GM18861 (cell line): ENCODE data around the gene CAMKK1.
A peak's percentile ranks its signal among the peaks of the same experiment; 100 is the strongest.

Source experiments
- ATAC-seq: cut with Tn5 transposase; IDR thresholded peaks from one replicate; pipeline ENCODE4 v1.9.1; 2021; ENCODE audit not compliant: unreplicated experiment

CAMKK1 gene

DNA sequence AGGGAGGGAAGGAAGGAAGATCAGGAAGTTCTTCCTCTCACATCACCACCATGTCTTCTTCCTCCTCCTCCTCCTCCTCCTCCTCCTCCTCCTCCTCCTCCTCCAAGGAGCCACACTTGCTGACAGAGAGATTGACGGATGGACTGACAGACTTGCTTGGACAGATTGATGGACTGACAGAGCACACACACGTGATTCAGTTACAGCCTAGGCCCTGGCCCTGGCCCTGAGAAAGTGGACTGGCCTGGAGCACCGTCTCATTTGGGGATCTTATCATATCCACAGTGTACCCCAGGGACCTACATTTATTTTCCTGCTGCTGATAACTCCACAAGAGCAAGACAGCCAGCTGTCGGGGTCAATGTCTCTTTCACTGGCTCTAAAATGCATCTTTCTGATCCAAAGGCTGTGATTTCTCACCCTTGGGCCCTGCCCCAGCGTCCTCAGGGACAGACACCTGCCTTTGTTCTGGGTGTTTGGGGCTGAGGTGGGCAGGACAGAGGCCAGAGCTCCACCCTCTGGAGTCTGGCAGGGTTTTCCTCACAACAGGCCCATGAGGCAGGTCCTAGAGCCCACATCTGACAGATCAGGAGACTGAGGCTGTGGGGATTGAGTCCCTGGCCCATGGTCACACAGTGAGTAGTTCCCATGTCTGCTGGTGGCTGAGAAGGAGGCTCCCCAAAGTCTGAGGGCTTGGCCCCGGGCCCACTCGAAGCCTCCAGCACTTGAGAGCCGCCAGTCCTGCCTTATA, 25.7 kb upstream of the CAMKK1 start:
- ATAC-seq, result no peak

- ATAC-seq, result no peak
Observed at GRCh38 chr17:3917391-3917931, 24.6 kb upstream of the CAMKK1 start.

GRCh38 chr17:3916825-3917224, 24.0 kb upstream of the CAMKK1 start:
- ATAC-seq, result no peak

GRCh38 chr17:3915995-3916696, 23.3 kb upstream of the CAMKK1 start, which contains the start of gene P2RX1:
Gene P2RX1 (minus strand): TSS chr17:3916465. CDS start chr17:3916225, 240 bp downstream.
- ATAC-seq, result no peak

GRCh38 chr17:3915581-3915994, 22.7 kb upstream of the CAMKK1 start:
- no peak for ATAC-seq

DNA sequence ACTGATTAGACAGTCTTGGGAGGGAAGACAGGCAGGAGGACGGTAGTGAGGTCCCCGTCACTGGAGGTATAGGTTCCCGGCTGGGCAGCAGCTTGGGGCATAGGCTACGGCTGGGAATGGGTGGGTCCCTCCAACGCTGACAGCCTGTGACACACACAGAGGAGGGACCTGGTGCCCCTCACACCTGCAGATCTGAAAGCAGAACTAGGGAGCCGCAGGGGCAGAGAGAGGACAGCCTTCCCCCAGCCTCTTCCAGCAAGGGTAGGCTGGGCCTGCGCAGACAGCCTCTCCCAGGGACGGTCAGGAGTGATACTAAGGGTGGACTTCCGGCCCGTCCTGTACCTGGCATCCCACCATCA, 21.4 kb upstream of the CAMKK1 start:
- peak; percentile 33 for ATAC-seq

DNA sequence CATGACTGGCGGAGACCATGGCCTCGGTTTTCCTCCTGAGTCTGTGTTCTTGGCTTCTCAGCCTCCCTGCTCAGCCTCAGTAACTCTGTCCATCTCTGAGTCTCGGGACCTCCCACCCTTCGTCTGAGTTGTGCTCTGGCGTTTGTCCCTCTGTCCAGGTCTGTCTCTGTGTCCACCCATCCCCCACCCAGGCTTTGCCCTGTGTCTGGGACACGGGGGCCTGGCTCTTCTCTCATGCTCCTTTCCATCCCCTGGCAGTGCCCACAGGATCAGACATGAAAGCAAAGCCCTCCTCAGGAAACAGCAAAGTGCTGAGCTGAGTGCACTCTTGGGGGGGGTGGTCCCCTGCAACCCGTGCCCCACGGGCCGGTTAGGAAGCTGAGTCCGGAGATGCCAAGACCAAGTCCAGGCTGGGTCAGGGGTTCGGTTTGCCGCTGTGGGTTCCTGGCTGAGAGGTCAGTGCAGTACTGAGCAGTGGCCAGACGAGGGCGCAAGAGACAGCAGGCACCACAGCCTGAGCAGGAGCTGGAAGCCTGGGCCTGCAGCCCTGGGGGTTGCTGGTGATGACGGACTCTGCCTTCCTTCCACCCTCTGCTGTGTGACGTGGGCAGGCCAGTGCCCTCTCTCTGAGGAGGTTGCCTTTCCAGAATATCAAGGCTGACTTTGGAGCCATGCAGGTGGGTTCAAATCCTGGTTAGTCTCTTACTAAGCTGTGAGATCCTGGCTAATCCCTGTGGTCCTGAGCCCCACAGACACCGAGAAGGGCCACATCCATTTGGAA, 20.9 kb upstream of the CAMKK1 start:
- peak; percentile 31 for ATAC-seq

GRCh38 chr17:3912827-3913226, 20.0 kb upstream of the CAMKK1 start:
- ATAC-seq, result no peak

DNA sequence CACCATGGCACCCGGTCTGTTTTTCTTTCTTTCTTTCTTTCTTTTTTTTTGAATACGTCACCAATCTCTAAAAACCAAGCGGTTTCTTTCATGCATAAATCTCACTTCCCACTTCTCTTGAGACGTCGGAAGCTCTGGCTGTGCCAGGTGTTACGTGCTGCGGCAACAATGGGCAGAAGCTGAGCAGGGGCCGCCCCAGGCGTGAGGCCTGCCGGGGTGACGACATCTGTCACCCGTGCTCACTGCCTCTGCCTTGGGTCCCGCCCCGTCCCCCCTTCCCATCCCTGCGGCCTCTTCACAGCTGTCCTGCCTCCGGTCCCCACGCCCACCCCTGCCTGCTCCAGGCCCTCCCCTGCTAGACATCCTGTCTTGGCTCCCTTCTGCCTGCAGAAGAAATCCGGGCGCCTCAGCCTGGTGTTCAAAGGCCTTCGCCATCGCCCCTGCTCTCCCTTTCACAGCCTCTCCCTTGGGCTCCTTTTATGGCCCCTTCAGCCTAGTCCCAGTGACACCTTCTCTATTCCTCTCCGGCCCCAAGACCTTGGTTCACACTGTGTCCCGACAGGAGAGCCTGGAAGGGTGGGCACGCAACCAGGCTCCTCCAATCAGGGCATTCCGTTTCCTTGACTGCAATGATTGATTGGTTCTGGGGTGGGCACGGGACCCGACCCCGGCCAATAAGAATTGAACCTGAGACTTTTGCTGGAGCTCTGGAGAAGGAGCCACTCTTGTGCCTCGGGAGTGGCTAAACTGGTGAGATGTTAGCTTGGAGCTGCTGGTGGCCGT, 18.6 kb upstream of the CAMKK1 start:
- ATAC-seq, result peak; percentile 62

DNA sequence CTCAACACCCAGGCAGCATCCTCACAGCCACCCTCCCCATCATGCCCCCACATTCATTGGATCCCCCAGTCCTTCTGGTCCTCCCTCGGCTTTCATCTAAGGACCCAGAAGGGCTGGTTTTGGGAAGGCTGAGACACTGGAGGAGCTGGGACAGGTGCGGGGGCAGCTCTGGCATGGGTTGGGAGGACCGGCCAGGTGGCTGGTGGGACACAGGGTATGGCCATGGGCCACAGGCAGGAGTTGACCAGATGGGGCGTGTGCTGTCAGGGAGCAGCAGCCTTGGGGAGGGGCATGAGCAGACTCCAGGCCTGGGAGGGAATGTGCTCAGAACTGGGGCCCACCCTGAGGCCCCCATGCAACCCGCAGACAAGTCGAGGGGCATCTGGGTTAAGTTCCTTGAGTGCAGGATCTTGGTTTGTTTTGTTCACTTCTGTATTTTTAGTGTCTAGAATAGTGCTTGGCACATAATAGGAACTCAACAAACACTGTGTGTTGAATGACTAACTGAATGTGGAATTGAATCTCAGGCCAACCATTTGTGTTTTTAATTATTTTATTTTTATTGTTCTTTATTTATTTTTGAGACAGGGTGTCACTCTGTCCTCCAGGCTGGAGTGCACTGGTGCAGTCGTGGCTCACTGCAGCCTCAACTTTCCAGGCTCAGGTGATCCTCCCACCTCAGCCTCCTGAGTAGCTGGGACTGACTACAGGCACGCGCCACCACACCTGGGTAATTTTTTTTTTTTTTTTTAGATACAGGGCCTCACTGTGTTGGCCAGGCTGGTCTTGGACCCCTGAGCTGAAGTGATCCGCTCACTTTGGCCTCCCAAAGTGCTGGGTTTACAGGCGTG, 17.8 kb upstream of the CAMKK1 start:
- ATAC-seq, result no peak

DNA sequence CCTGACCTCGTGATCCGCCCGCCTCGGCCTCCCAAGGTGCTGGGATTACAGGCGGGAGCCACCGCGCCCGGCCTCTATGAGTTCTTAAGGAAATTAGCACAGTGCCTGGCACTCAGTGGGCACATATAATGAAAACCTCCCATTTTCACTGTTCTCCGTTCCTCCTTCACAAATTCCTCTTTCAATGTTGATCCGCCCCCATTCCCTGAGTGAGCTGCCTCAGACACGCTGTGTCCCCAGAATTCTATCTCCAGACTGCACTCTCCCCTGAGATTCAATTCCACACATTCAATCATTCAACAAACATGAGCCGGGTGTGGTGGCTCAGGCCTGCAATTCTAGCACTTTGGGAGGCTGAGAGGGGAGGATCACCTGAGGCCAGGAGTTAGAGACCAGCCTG, 16.4 kb upstream of the CAMKK1 start:
- no peak for ATAC-seq

GRCh38 chr17:3907483-3908216, 14.8 kb upstream of the CAMKK1 start:
- ATAC-seq, result no peak

DNA sequence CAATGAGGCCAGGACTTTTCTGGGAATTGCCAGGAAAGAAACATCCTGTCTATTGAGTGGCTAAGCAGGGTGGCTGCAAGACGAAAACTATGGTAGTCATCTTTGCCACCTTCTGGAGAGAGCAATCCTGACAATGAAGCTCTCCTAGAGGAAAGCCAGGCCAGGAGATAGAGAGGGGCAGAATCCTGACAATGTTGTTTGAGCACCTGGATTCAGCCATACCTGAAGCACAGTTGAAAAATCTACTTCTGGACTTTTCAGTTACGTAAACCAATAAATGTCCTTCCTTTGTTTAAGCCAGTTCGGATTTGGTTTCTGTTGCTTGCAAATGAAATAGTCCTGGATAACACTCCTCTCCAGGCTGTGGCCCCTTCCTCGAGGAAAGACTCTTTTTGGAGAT, 14.0 kb upstream of the CAMKK1 start:
- no peak for ATAC-seq

GRCh38 chr17:3905017-3905520, 12.2 kb upstream of the CAMKK1 start:
- no peak for ATAC-seq

DNA sequence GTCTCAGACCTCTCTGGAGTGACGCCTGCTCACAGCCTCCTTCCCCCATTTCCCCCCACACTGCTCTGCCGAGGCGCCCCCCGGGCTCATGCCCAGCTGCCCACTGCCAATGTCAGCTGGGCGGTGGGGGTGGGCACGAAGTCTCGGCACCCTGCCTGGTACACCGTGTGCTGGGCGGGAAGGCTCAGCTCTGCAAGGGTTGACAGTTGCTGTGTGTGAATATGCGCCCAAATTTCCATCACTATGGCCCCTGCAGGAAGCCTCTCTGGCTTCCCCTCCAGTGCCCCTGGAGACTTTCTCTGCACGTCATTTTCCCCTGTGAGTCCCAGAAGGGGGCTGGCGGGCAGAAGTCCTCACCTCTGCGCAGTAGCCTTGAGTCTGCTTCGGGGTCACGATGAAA, 11.6 kb upstream of the CAMKK1 start:
- no peak for ATAC-seq

DNA sequence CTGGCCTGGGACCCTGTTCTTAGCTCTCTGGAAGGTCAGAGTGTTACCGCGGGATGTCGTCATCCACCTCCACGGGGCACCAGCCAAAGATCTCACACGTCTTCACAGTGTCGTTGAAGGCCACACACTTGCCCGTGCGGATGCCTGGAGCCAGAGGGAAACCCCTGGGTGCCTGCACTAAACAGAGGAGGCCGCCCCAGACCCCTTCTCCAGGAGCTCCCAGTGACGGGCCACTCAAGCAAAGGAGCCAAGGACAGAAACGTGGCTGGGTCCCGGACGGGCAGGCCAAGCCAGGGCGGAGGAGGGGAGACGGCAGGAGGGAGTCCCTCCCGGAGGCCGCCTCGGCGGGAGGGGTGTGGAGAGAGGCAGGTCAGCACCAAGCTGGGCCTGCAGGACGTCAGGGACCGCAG, 11.0 kb upstream of the CAMKK1 start:
- no peak for ATAC-seq

DNA sequence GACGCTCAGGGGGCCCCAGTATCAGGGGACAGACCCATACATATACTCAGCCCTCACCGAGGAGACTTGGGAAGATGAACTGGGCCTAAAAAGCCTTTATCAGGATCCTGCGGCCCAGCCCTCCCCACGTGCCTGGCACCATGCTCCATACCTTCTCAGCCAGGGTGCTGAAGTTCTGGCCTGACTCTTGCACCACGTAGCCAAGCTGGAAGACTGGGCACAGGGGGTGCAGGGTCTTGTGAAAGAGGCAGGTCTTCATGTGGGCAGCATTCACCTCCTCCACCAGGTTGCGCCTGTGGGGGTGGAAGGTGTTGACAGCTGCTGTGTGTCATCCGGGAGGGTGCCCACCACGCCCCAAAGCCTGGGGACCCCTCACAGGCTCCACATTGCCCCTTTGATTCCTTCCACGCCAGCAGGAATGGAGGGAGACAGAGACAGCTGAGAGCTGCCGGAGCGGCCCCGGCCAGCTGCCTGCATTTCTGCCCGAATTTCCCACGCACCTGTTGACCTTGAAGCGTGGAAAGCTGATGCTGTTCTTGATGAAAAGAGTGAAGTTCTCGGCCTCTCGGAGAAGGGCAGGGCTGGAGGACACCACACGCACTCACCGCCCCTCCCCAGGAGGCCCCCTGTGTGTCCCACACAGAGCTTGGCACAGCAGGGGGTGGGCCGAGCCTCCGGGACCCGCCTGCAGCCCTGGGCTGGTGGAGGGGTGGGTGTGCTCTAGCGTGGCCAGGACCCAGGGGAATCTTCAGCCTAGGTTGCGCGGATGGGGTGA, 10.4 kb upstream of the CAMKK1 start:
- no peak for ATAC-seq

DNA sequence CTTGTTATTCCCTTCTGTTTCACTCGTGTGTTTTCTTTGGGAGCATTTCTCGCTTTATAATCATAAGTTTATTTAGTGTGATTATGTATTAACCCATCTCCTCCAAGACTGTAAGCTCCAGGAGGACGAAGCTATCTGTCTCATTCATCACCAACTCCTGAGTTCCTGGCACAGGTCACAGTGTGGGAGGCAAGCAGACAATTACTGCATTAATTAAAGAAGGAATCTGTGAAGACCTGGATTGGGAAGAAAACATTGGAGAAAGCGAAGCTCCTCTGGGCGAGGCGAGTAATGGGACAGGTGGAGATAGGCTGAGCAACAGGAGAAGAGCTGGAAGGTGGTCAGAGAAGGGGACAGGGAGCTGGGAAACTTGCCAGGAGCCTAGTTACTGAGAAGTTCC, 7.8 kb upstream of the CAMKK1 start:
- ATAC-seq, result no peak
